H1 (cell line): ENCODE results near the gene SLC22A23. TPM values are rescaled to one million over a fixed set of nuclear protein-coding genes. Genes with fewer than 3 reads are reported as not detected.

Experiments
- E2F6 ChIP-seq: IDR thresholded peaks from 2 replicates; pipeline ENCODE4 v1.6.1; 2012; ENCODE audit warnings: inconsistent platforms
- polyA plus RNA-seq, 7 experiments: library from polyadenylated mRNA; depleted of rRNA in 3 of 7; stranded (reverse) in 5 of 7; unstranded in 2 of 7; fragments of >200 nt in 5 of 7; fragments of 200-250 nt in 2 of 7; gene quantifications; 1 replicate in 5 of 7; 2 replicates in 1 of 7; 4 replicates in 1 of 7; pipeline versions ENCODE4 v1.2.1 to v1.2.3, GENCODE V29; 2011 to 2013; ENCODE audit warnings: missing spikeins in 2 of 7, mixed read lengths in 2 of 7
- total RNA-seq: library from RNA; stranded (reverse); fragmentation: NEBNext Ultra II Directional; extraction: Animal tissue kit (Norgen Biotek cat#: 25700); gene quantifications from 2 replicates; pipeline ENCODE4 v1.2.1, GENCODE V29; 2021

The SLC22A23 gene
- total and polyA plus RNA-seq, 2 of the 8 experiments (the other 6 are each of a cell fraction or from before 2014, with no cell fraction given): 9.9 to 38.4 TPM

DNA sequence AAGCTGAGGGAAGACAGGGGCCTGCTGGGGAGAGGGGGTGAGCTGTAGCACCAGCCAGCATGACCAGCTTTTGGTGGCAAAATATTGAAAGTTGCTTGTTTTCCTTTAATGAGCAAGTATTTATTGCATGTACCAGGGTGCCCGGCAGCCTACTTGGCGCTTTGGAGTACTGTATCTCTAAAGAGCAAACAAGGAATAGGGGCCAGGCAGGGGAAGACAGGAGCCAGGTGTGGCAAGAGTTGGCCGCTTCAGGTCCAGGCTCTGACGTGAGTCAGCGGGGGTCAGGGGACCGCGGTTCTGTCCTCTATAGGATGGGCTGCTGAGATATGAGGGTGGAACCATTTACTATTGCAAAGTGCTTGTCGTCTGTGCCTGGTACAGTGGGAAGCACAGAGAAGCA, 135.0 kb downstream of the SLC22A23 start (continued):
- no peak for TF ChIP-seq E2F6
